ENCODE data around the gene ITPR2.

DNA sequence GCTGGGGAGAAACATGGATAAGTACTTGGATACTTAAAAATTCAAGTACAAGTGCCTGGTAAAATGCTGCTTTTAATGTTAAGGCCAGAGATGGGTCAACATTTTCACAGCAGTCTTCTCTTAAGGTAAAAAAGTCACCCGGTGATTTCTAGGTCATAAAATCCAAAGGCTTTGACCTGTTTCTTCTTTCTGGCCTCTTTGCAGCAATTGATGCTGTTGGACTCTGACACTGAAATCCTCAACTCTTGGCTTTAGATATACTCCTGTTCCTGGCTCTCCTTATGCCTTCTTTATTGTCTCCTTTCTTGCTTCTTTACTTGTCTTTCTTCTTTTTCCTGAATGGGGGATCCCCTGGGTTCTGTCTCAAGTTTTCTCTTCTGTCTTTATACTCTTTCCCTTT, 448.5 kb downstream of the ITPR2 start:
- no peak for TF ChIP-seq HCFC1 (IDR thresholded peaks at IDR 0.05; ENCODE audit: low read depth, low read length)
- no peak for TF ChIP-seq ERF (CRISPR knock-in tag; IDR thresholded peaks at IDR 0.05)
- TF ChIP-seq, protein P1, sequence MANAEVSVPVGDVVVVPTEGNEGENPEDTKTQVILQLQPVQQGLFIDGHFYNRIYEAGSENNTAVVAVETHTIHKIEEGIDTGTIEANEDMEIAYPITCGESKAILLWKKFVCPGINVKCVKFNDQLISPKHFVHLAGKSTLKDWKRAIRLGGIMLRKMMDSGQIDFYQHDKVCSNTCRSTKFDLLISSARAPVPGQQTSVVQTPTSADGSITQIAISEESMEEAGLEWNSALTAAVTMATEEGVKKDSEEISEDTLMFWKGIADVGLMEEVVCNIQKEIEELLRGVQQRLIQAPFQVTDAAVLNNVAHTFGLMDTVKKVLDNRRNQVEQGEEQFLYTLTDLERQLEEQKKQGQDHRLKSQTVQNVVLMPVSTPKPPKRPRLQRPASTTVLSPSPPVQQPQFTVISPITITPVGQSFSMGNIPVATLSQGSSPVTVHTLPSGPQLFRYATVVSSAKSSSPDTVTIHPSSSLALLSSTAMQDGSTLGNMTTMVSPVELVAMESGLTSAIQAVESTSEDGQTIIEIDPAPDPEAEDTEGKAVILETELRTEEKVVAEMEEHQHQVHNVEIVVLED (CRISPR knock-in tag; IDR thresholded peaks at IDR 0.05; ENCODE audit: borderline replicate concordance): no peak
- TF ChIP-seq, protein P2, sequence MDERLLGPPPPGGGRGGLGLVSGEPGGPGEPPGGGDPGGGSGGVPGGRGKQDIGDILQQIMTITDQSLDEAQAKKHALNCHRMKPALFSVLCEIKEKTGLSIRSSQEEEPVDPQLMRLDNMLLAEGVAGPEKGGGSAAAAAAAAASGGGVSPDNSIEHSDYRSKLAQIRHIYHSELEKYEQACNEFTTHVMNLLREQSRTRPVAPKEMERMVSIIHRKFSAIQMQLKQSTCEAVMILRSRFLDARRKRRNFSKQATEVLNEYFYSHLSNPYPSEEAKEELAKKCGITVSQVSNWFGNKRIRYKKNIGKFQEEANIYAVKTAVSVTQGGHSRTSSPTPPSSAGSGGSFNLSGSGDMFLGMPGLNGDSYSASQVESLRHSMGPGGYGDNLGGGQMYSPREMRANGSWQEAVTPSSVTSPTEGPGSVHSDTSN (CRISPR knock-in tag; IDR thresholded peaks at IDR 0.05): no peak
- no peak for TF ChIP-seq ZNF383 (CRISPR knock-in tag; IDR thresholded peaks at IDR 0.05; ENCODE audit: borderline replicate concordance)
- TF ChIP-seq BRCA1 (CRISPR knock-in tag; IDR thresholded peaks at IDR 0.05): no peak
- TF ChIP-seq, protein P3, sequence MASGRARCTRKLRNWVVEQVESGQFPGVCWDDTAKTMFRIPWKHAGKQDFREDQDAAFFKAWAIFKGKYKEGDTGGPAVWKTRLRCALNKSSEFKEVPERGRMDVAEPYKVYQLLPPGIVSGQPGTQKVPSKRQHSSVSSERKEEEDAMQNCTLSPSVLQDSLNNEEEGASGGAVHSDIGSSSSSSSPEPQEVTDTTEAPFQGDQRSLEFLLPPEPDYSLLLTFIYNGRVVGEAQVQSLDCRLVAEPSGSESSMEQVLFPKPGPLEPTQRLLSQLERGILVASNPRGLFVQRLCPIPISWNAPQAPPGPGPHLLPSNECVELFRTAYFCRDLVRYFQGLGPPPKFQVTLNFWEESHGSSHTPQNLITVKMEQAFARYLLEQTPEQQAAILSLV (CRISPR knock-in tag; IDR thresholded peaks at IDR 0.05; ENCODE audit: borderline replicate concordance): no peak
- no peak for TF ChIP-seq DPF2 (CRISPR knock-in tag; IDR thresholded peaks at IDR 0.05; ENCODE audit: borderline replicate concordance, low read depth)
- no peak for TF ChIP-seq SRSF1 (optimal IDR thresholded peaks at IDR 0.05; ENCODE audit: low read depth, low read length)
- TF ChIP-seq NFE2 (CRISPR knock-in tag; IDR thresholded peaks at IDR 0.05): no peak
- TF ChIP-seq RAD21 (CRISPR knock-in tag; IDR thresholded peaks at IDR 0.05): no peak
